Gastroesophageal sphincter (tissue), 4 donors: ENCODE results near the gene BTNL3. TPM values are rescaled to one million over a fixed set of nuclear protein-coding genes. Genes with fewer than 3 reads are reported as not detected.
"Not testable (repeated sequence)": the region's sequence is repeated elsewhere in the genome, so short reads cannot be mapped to it uniquely, and the experiment has no call there.

Experiments
- ATAC-seq: fragments of 150-250 bp; one replicate; pipeline ENCODE4 v1.9.1; 2016; ENCODE audit warnings: mild to moderate bottlenecking, moderate library complexity
- H3K27ac ChIP-seq, 4 donors: fragments of 200-600 bp; sonication (generic) in 3 of 4; 1 replicate in 3 of 4; 2 replicates in 1 of 4; pipeline ENCODE4 v1.5.1; 2016 to 2019
- H3K27me3 ChIP-seq: fragments of 200-600 bp; sonication (generic); one replicate; pipeline ENCODE4 v1.5.1; 2019
- H3K36me3 ChIP-seq, 2 donors: fragments of 200-600 bp; sonication (generic); one replicate each; pipeline ENCODE4 v1.5.1; 2019; ENCODE audit warnings: control low read depth in 1 of 2
- H3K4me1 ChIP-seq, 3 donors: fragments of 200-600 bp; sonication (generic); 1 replicate in 2 of 3; 2 replicates in 1 of 3; pipeline ENCODE4 v1.5.1; 2016 to 2019; ENCODE audit warnings: control low read depth in 2 of 3
- H3K4me3 ChIP-seq, 2 donors: fragments of 200-600 bp; sonication (generic); one replicate each; pipeline ENCODE4 v1.5.1; 2019; ENCODE audit warnings: mild to moderate bottlenecking in 1 of 2, moderate library complexity in 1 of 2
- H3K9me3 ChIP-seq, 3 donors: fragments of 200-600 bp; sonication (generic); one replicate each; pipeline ENCODE4 v1.5.1; 2017 to 2019; ENCODE audit warnings: control low read depth in 2 of 3
- CTCF ChIP-seq, 4 experiments: fragments of 200-600 bp in 2 of 4; fragments of 450-650 bp in 2 of 4; sonication (generic) in 1 of 4; IDR thresholded peaks; one replicate each; pipeline ENCODE4 v1.5.1; 2017 to 2019; ENCODE audit warnings: antibody characterized with exemption in 4 of 4, mild to moderate bottlenecking in 2 of 4, moderate library complexity in 2 of 4
- EP300 ChIP-seq: sonication (generic); formaldehyde crosslinking; IDR thresholded peaks from one replicate; pipeline ENCODE4 v1.6.1; 2017; ENCODE audit warnings: antibody characterized with exemption, mild to moderate bottlenecking
- POLR2A ChIP-seq, 2 donors: fragments of 450-650 bp; IDR thresholded peaks; one replicate each; pipeline ENCODE4 v1.6.1; 2017; ENCODE audit warnings: antibody characterized with exemption in 2 of 2, mild to moderate bottlenecking in 2 of 2, moderate library complexity in 1 of 2
- POLR2AphosphoS5 ChIP-seq: sonication (generic); formaldehyde crosslinking; IDR thresholded peaks from one replicate; pipeline ENCODE4 v1.6.1; 2017; ENCODE audit warnings: antibody characterized with exemption
- WGBS, 2 donors: methylation state at CpG; one replicate each; pipeline ENCODE4 v1.1.5; 2018; ENCODE audit warnings: low coverage in 1 of 2; 5-methylcytosine and 5-hydroxymethylcytosine counted together
- total RNA-seq, 4 donors: library from RNA; depleted of rRNA; stranded (reverse); fragments of >200 nt; gene quantifications; one replicate each; pipeline ENCODE4 v1.1.0, GENCODE V29; 2016

BTNL3 gene
- total RNA-seq, 4 donors from 2014 or later = not detected

- Histone ChIP-seq H3K4me1 (no peaks in the 10 kb centered on the region), H3K9me3 (no peaks in the 10 kb centered on the region), H3K4me3 (no peak overlapping the region), H3K27me3 (no peaks in the 10 kb centered on the region), H3K36me3 (no peaks in the 10 kb centered on the region), H3K27ac (no peak overlapping the region)
- no peak for TF ChIP-seq CTCF (IDR thresholded peaks at IDR 0.05)
- TF ChIP-seq POLR2A (IDR thresholded peaks at IDR 0.05) = no peak
- no peak for TF ChIP-seq EP300
- TF ChIP-seq POLR2AphosphoS5 = no peak
- 50 to 59% methylated on average over 1 to 2 of the region's 5 CpGs for WGBS, 2 donors
- no peak for ATAC-seq
Observed at GRCh38 chr5:180990882-180991242, 2.2 kb downstream of the BTNL3 start.

GRCh38 chr5:181001947-181002346, 13.3 kb downstream of the BTNL3 start:
- Histone ChIP-seq H3K4me3 (no peak overlapping the region), H3K4me1 (no peaks in the 10 kb centered on the region), H3K9me3 (no peaks in the 10 kb centered on the region), H3K27ac (no peak overlapping the region), H3K27me3 (peaks cover 17% of the 10 kb centered on the region), H3K36me3 (no peaks in the 10 kb centered on the region)
- no peak for ATAC-seq
- no peak for TF ChIP-seq POLR2A (IDR thresholded peaks at IDR 0.05)
- no peak for TF ChIP-seq POLR2AphosphoS5
- no peak for TF ChIP-seq CTCF (IDR thresholded peaks at IDR 0.05)
- no peak for TF ChIP-seq EP300

- Histone ChIP-seq H3K27ac (no peak overlapping the region), H3K27me3 (peaks cover 33% of the 10 kb centered on the region), H3K36me3 (no peaks in the 10 kb centered on the region), H3K9me3 (peaks cover 0 to 19% (median 0%) of the 10 kb centered on the region in 3 donors), H3K4me1 (no peaks in the 10 kb centered on the region), H3K4me3 (no peak overlapping the region)
- TF ChIP-seq CTCF (IDR thresholded peaks at IDR 0.05) (no peak), EP300 (no peak), POLR2A (IDR thresholded peaks at IDR 0.05) (no peak), POLR2AphosphoS5 (no peak)
- 88 to 100% methylated on average over 1 to 5 of the region's 9 CpGs for WGBS, 2 donors
- ATAC-seq = no peak
Observed at GRCh38 chr5:181005791-181006190, 17.1 kb downstream of the BTNL3 start.

- no peak overlapping the region for H3K4me3 ChIP-seq
- no peak for ATAC-seq
- TF ChIP-seq POLR2AphosphoS5 = no peak
- TF ChIP-seq EP300 = no peak
- no peak for TF ChIP-seq CTCF (IDR thresholded peaks at IDR 0.05)
- no peak for TF ChIP-seq POLR2A (IDR thresholded peaks at IDR 0.05)
- H3K36me3 ChIP-seq = no peaks in the 10 kb centered on the region
- peaks cover 0 to 19% (median 0%) of the 10 kb centered on the region in 3 donors for H3K9me3 ChIP-seq
- H3K27ac ChIP-seq = no peak overlapping the region
- 60% methylated on average over 1 of the region's 6 CpGs; no CpG with 5 or more reads in 1 of the 2 donors for WGBS, 2 donors
- H3K4me1 ChIP-seq = no peaks in the 10 kb centered on the region
- peaks cover 33% of the 10 kb centered on the region for H3K27me3 ChIP-seq
Observed at GRCh38 chr5:181008136-181008535, 19.5 kb downstream of the BTNL3 start.

GRCh38 chr5:181010018-181010417, 21.4 kb downstream of the BTNL3 start:
- H3K4me1 ChIP-seq, H3K4me3 ChIP-seq, H3K27ac ChIP-seq, ATAC-seq, H3K36me3 ChIP-seq: not testable (repeated sequence)
- 85 to 93% methylated on average over 4 of the region's 4 CpGs for WGBS, 2 donors
- H3K9me3 ChIP-seq = peaks cover 0 to 19% (median 0%) of the 10 kb centered on the region in 3 donors
- peaks cover 27% of the 10 kb centered on the region for H3K27me3 ChIP-seq

GRCh38 chr5:181014654-181015053, 26.0 kb downstream of the BTNL3 start:
- ATAC-seq, H3K36me3 ChIP-seq, H3K4me3 ChIP-seq, H3K27ac ChIP-seq, H3K9me3 ChIP-seq, H3K4me1 ChIP-seq, H3K27me3 ChIP-seq: not testable (repeated sequence)

- not testable (repeated sequence) for H3K27ac ChIP-seq, H3K36me3 ChIP-seq, H3K27me3 ChIP-seq, H3K4me3 ChIP-seq, H3K4me1 ChIP-seq, ATAC-seq
- 96 to 100% methylated on average over 2 to 3 of the region's 3 CpGs for WGBS, 2 donors
- peaks cover 0 to 22% (median 0%) of the 10 kb centered on the region in 3 donors for H3K9me3 ChIP-seq
Observed at GRCh38 chr5:181017448-181017847, 28.8 kb downstream of the BTNL3 start.
